OCI-LY3 (cell line): ENCODE measurements around the gene ZNF689.

Experiments used
- H2AFZ ChIP-seq: fragments of 200-600, 300-600 bp; shearing (Covaris generic); 2 replicates; pipeline ENCODE4 v1.6.0; 2014; ENCODE audit warnings: antibody characterized with exemption, low read depth, low read length
- H3K27ac ChIP-seq: fragments of 200-600, 300-600 bp; sonication (generic); 2 replicates; pipeline ENCODE4 v1.5.1; 2014; ENCODE audit warnings: mild to moderate bottlenecking, low read length, moderate library complexity, mixed read lengths
- H3K27me3 ChIP-seq: fragments of 200-600, 300-600 bp; sonication (generic); 2 replicates; pipeline ENCODE4 v1.6.1; 2014; ENCODE audit warnings: low read depth, low read length, mixed read lengths
- H3K36me3 ChIP-seq: fragments of 200-600, 300-600 bp; sonication (generic); replicated peaks from 2 replicates; pipeline ENCODE3; 2014; ENCODE audit warnings: low read depth, low read length, mixed read lengths
- H3K4me1 ChIP-seq: fragments of 300-600, 200-600 bp; sonication (generic); 2 replicates; pipeline ENCODE4 v1.6.1; 2014; ENCODE audit warnings: low read length, mixed read lengths
- H3K4me2 ChIP-seq: fragments of 200-600, 300-600 bp; sonication (generic); 2 replicates; pipeline ENCODE4 v1.6.1; 2014; ENCODE audit warnings: low read length, mixed read lengths
- H3K4me3 ChIP-seq: fragments of 300-600, 200-600 bp; sonication (generic); 2 replicates; pipeline ENCODE4 v1.5.1; 2014; ENCODE audit warnings: antibody characterized with exemption, mild to moderate bottlenecking, low read length, moderate library complexity
- H3K79me2 ChIP-seq: fragments of 300-600, 200-600 bp; shearing (Covaris generic); 2 replicates; pipeline ENCODE4 v1.6.1; 2014; ENCODE audit warnings: mild to moderate bottlenecking, low read length, mixed read lengths
- H3K9ac ChIP-seq: fragments of 300-600, 200-600 bp; shearing (Covaris generic); 2 replicates; pipeline ENCODE4 v1.6.0; 2014; ENCODE audit warnings: mild to moderate bottlenecking, low read length, moderate library complexity
- H3K9me3 ChIP-seq: fragments of 200-600, 300-600 bp; shearing (Covaris generic); 2 replicates; pipeline ENCODE4 v1.6.1; 2014; ENCODE audit warnings: low read length, mixed read lengths; ENCODE audit not compliant: insufficient read depth
- H4K20me1 ChIP-seq: fragments of 200-600, 300-600 bp; sonication (generic); 2 replicates; pipeline ENCODE4 v1.6.1; 2016; ENCODE audit warnings: low read length, mixed read lengths; ENCODE audit not compliant: insufficient read depth
- CTCF ChIP-seq: fragments of 200-600, 300-600 bp; sonication (generic); IDR thresholded peaks from 2 replicates; pipeline ENCODE4 v1.5.1; 2014; ENCODE audit warnings: antibody characterized with exemption, low read length, low read depth
- EZH2phosphoT487 ChIP-seq: fragments of 200-600 bp; shearing (Covaris generic); IDR thresholded peaks from 2 replicates; pipeline ENCODE4 v1.6.1; 2018; ENCODE audit warnings: antibody characterized with exemption, mixed run types, low read depth

Gene ZNF689

DNA sequence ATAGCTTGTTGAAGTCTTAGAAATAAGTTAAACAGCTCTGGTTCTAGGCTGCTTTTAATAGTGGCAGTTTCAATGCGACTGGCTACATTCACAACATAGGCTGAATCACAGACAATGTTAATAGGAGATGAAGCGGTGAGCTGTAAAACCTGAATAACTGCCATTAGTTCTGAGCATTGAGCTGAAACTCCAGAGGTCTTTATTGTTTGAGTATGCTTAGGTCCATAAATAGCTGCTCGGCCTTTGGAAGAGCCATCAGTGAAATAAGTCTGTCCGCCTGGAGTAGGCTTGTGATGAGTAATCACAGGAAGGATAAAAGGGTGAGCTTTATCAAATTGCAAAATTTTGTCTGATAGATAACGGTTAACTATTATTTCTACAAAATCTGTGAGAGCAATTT is 9.4 kb upstream of the ZNF689 start:
- no peak overlapping the region for H3K9ac ChIP-seq
- peaks cover 14% of the 10 kb centered on the region; the same call in 1 of the 2 replicates for H3K27me3 ChIP-seq
- H3K4me1 ChIP-seq = peaks cover 5% of the 10 kb centered on the region; the same call in 1 of the 2 replicates
- no peaks in the 10 kb centered on the region for H4K20me1 ChIP-seq
- TF ChIP-seq CTCF = no peak
- no peak for TF ChIP-seq EZH2phosphoT487
- no peak overlapping the region for H2AFZ ChIP-seq
- H3K36me3 ChIP-seq = no peaks in the 10 kb centered on the region
- no peaks in the 10 kb centered on the region for H3K79me2 ChIP-seq
- no peaks in the 10 kb centered on the region for H3K9me3 ChIP-seq
- H3K4me3 ChIP-seq = no peak overlapping the region
- H3K4me2 ChIP-seq = no peak overlapping the region
- no peak overlapping the region for H3K27ac ChIP-seq

DNA sequence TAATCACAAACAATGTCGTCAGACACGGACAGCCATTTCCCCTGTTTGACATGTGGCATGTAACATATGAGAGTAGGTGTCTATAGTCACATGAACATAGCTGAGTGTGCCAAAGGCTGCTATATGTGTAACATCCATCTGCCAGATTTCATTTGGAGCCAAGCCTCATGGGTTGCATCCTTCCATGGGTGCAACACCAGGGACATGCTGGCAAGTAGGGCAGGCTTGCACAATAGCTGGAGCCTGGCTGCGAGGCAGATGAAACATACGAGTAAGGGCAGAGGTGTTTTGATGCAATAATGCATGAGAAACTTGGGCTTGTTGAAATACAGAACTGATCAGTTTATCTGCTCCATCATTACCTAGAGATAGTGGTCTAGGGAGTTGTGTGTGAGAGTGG is 9.0 kb upstream of the ZNF689 start:
- Histone ChIP-seq H3K36me3 (no peaks in the 10 kb centered on the region), H3K4me3 (no peak overlapping the region), H3K4me2 (no peak overlapping the region), H2AFZ (no peak overlapping the region), H3K9me3 (no peaks in the 10 kb centered on the region), H3K79me2 (no peaks in the 10 kb centered on the region), H3K27me3 (peaks cover 14% of the 10 kb centered on the region; the same call in 1 of the 2 replicates), H4K20me1 (no peaks in the 10 kb centered on the region), H3K4me1 (peaks cover 6% of the 10 kb centered on the region; the same call in 1 of the 2 replicates), H3K27ac (no peak overlapping the region), H3K9ac (no peak overlapping the region)
- no peak for TF ChIP-seq CTCF
- no peak for TF ChIP-seq EZH2phosphoT487

GRCh38 chr16:30615358-30616091 is 5.3 kb upstream of the ZNF689 start:
- Histone ChIP-seq H3K9ac (no peak overlapping the region), H3K27ac (no peak overlapping the region), H3K36me3 (no peaks in the 10 kb centered on the region), H4K20me1 (no peaks in the 10 kb centered on the region), H3K9me3 (no peaks in the 10 kb centered on the region), H3K4me3 (no peak overlapping the region), H3K4me1 (peaks cover 11% of the 10 kb centered on the region), H2AFZ (no peak overlapping the region), H3K79me2 (no peaks in the 10 kb centered on the region), H3K4me2 (no peak overlapping the region), H3K27me3 (peaks cover 4% of the 10 kb centered on the region; the same call in 1 of the 2 replicates)
- TF ChIP-seq EZH2phosphoT487 = no peak
- TF ChIP-seq CTCF = peak; percentile 84

DNA sequence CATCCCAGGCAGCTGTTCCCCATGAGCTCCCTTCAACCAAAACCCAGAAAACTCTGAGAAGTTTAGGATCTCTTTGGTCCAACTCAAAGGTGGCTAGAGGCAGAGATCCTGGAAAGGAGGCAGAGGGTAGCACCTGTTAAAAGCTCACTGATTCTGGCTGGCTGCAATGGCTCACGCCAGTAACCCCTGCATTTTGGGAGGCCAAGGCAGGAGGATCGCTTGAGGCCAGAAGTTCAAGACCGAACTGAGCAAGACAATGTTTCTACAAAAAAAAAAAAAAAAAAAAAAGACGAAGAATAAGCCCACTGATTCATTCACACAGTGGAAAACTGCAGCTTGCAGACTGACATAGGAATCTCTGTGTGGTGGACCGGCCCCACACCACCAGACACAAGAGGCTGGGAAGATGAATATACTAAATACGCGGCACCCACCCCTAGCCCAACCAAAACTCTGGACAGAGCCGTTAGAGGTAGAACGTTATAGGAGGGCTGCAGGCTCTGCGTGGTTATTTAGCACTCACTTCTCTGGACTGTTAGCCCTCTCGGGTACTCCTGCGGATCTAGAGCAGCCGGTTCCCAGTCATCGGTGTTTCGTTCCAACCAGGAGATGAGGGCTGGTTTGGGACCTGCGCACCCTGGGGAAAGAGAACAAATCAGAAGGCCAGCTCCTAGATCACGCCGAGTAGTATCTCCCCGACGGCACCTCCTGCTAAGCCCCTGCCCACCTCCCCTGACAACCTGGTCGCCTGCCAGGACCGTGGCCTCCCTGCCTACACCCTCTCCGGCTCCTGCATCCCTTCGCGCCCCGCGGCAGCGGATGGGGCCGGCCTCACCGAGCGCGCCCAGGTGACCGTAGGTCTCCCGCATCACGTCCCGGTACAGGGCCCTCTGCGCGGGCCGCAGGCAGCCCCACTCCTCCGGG is 925 bp downstream of the ZNF689 start:
- H3K36me3 ChIP-seq = peaks cover 12% of the 10 kb centered on the region
- H3K4me3 ChIP-seq = peak overlapping the region; percentile 88
- H3K9me3 ChIP-seq = no peaks in the 10 kb centered on the region
- H3K27me3 ChIP-seq = no peaks in the 10 kb centered on the region
- H2AFZ ChIP-seq = peak overlapping the region; percentile 80
- peak overlapping the region; percentile 66 for H3K27ac ChIP-seq
- peaks cover 13% of the 10 kb centered on the region for H3K79me2 ChIP-seq
- peaks cover 12% of the 10 kb centered on the region for H3K4me1 ChIP-seq
- TF ChIP-seq EZH2phosphoT487 (no peak), CTCF (no peak)
- peak overlapping the region; percentile 92 for H3K4me2 ChIP-seq
- no peaks in the 10 kb centered on the region for H4K20me1 ChIP-seq
- peak overlapping the region; percentile 95 for H3K9ac ChIP-seq
